SK-N-SH (cell line): ENCODE measurements around the gene FATE1. TPM values are rescaled to one million over a fixed set of nuclear protein-coding genes. Genes with fewer than 3 reads are reported as not detected.

Experiments used
- CTCF ChIA-PET: fragments of 300-600, 350-600 bp; formaldehyde crosslinking; extraction: SDS; loops from one replicate; lab custom pipeline; 2021; lab: Yijun Ruan, JAX
- POLR2A ChIA-PET: fragments of 350-600 bp; sonication (Branson Sonifier 250); formaldehyde crosslinking; extraction: SDS; loops from one replicate; lab custom pipeline; 2020; ENCODE audit warnings: antibody characterized with exemption, inconsistent platforms; lab: Yijun Ruan, JAX
- DNase-seq: peaks from one replicate; pipeline ENCODE4 v3.0.0; 2012
- H2AFZ ChIP-seq: fragments of 200-600 bp; sonication (generic); 2 replicates; pipeline ENCODE4 v1.8.1; 2016; ENCODE audit warnings: antibody characterized with exemption, mild to moderate bottlenecking, low read depth
- H3F3A ChIP-seq: fragments of 200-600 bp; sonication (generic); replicated peaks from 2 replicates; pipeline ENCODE3; 2016; ENCODE audit warnings: antibody characterized with exemption, mild to moderate bottlenecking; ENCODE audit not compliant: insufficient read depth
- H3K27ac ChIP-seq, 2 experiments: fragments of 200-500 bp in 1 of 2; fragments of 200-600 bp in 1 of 2; sonication (Bioruptor generic) in 1 of 2; sonication (generic), shearing (Covaris generic) in 1 of 2; 2 replicates each; pipeline versions ENCODE4 v1.5.1 to v1.6.1; 2014 to 2016; ENCODE audit warnings: low read depth in 2 of 2, inconsistent platforms in 1 of 2, low read length in 1 of 2, mild to moderate bottlenecking in 1 of 2, mixed read lengths in 1 of 2
- H3K27me3 ChIP-seq: fragments of 200-600 bp; sonication (generic), shearing (Covaris generic); 2 replicates; pipeline ENCODE4 v1.6.1; 2016; ENCODE audit warnings: mixed run types; ENCODE audit not compliant: insufficient read depth
- H3K36me3 ChIP-seq, 2 experiments: fragments of 200-500 bp in 1 of 2; fragments of 200-600 bp in 1 of 2; sonication (Bioruptor generic) in 1 of 2; sonication (generic) in 1 of 2; replicated peaks in 1 of 2; 2 replicates each; pipeline versions ENCODE3 to v1.5.1; 2014 to 2016; ENCODE audit warnings: low read length in 1 of 2, mild to moderate bottlenecking in 1 of 2; ENCODE audit not compliant: insufficient read depth in 2 of 2, control insufficient read depth in 1 of 2
- H3K4me1 ChIP-seq, 2 experiments: fragments of 200-500 bp in 1 of 2; fragments of 200-600 bp in 1 of 2; sonication (Bioruptor generic) in 1 of 2; sonication (generic), shearing (Covaris generic) in 1 of 2; 2 replicates each; pipeline versions ENCODE4 v1.5.1 to v1.6.1; 2014 to 2016; ENCODE audit warnings: low read depth in 1 of 2, low read length in 1 of 2, mixed run types in 1 of 2; ENCODE audit not compliant: insufficient read depth in 2 of 2, control insufficient read depth in 1 of 2
- H3K4me2 ChIP-seq: fragments of 200-600 bp; sonication (generic), shearing (Covaris generic); 2 replicates; pipeline ENCODE4 v1.6.1; 2017; ENCODE audit warnings: mixed run types
- H3K4me3 ChIP-seq, 2 experiments: fragments of 200-500 bp in 1 of 2; fragments of 200-600 bp in 1 of 2; sonication (Bioruptor generic) in 1 of 2; sonication (generic), shearing (Covaris generic) in 1 of 2; 2 replicates each; pipeline versions ENCODE4 v1.5.1 to v1.8.1; 2014 to 2016; ENCODE audit warnings: low read depth in 2 of 2, inconsistent platforms in 1 of 2, low read length in 1 of 2, mild to moderate bottlenecking in 1 of 2, mixed read lengths in 1 of 2, moderate library complexity in 1 of 2
- H3K79me2 ChIP-seq: fragments of 200-600 bp; sonication (generic); 2 replicates; pipeline ENCODE4 v1.8.1; 2017; ENCODE audit warnings: mild to moderate bottlenecking; ENCODE audit not compliant: insufficient read depth
- H3K9ac ChIP-seq: fragments of 200-600 bp; sonication (generic); 2 replicates; pipeline ENCODE4 v1.6.1; 2017; ENCODE audit warnings: mixed run types
- H3K9me2 ChIP-seq: fragments of 200-600 bp; sonication (generic); 2 replicates; pipeline ENCODE4 v1.6.1; 2017; ENCODE audit warnings: mixed run types
- H3K9me3 ChIP-seq: fragments of 200-600 bp; sonication (generic); 2 replicates; pipeline ENCODE4 v1.6.1; 2017; ENCODE audit warnings: mixed run types, mild to moderate bottlenecking, moderate library complexity
- H4K20me1 ChIP-seq: fragments of 200-600 bp; sonication (generic); 2 replicates; pipeline ENCODE4 v1.6.1; 2017; ENCODE audit warnings: mild to moderate bottlenecking, mixed run types; ENCODE audit not compliant: insufficient read depth
- CHD2 ChIP-seq: fragments of 150-350 bp; IDR thresholded peaks from 2 replicates; pipeline ENCODE4 v1.6.1; 2018; ENCODE audit warnings: low read length; ENCODE audit not compliant: partially characterized antibody
- EP300 ChIP-seq, 2 experiments: IDR thresholded peaks; 2 replicates each; pipeline versions ENCODE4 v1.4.0 to v1.6.1; 2012; ENCODE audit warnings: borderline replicate concordance in 1 of 2, low read depth in 1 of 2, low read length in 1 of 2
- FOSL2 ChIP-seq: IDR thresholded peaks from 2 replicates; pipeline ENCODE4 v1.4.0; 2012; ENCODE audit warnings: low read depth, mild to moderate bottlenecking, moderate library complexity, borderline replicate concordance
- FOXJ3 ChIP-seq: sonication (generic); formaldehyde crosslinking; IDR thresholded peaks from 2 replicates; pipeline ENCODE4 v1.5.1; 2020; ENCODE audit warnings: mild to moderate bottlenecking, missing genetic modification reagents
- FOXM1 ChIP-seq: IDR thresholded peaks from 2 replicates; pipeline ENCODE4 v1.4.0; 2012; ENCODE audit warnings: low read depth, mild to moderate bottlenecking
- JUND ChIP-seq: IDR thresholded peaks from 2 replicates; pipeline ENCODE4 v1.4.0; 2012
- NRF1 ChIP-seq: IDR thresholded peaks from 2 replicates; pipeline ENCODE4 v1.6.1; 2012; ENCODE audit warnings: low read depth, mild to moderate bottlenecking, low read length
- POLR2AphosphoS5 ChIP-seq: IDR thresholded peaks from 2 replicates; pipeline ENCODE4 v1.6.1; 2012; ENCODE audit warnings: low read depth, low read length
- RAD21 ChIP-seq: IDR thresholded peaks from 2 replicates; pipeline ENCODE4 v1.6.1; 2012; ENCODE audit warnings: mild to moderate bottlenecking, low read length
- TAF1 ChIP-seq: IDR thresholded peaks from 2 replicates; pipeline ENCODE4 v1.6.1; 2012; ENCODE audit warnings: low read depth, mild to moderate bottlenecking, low read length, moderate library complexity, borderline replicate concordance
- TCF12 ChIP-seq: IDR thresholded peaks from 2 replicates; pipeline ENCODE4 v1.4.0; 2012
- TEAD4 ChIP-seq: IDR thresholded peaks from 2 replicates; pipeline ENCODE4 v1.4.0; 2012; ENCODE audit warnings: mild to moderate bottlenecking, borderline replicate concordance; ENCODE audit not compliant: insufficient read depth
- YY1 ChIP-seq: IDR thresholded peaks from 2 replicates; pipeline ENCODE4 v1.4.0; 2012; ENCODE audit warnings: low read depth, mild to moderate bottlenecking
- WGBS: methylation state at CpG from one replicate; pipeline ENCODE4 v1.1.6; 2017; ENCODE audit warnings: low lambda C conversion rate; 5-methylcytosine and 5-hydroxymethylcytosine counted together
- polyA plus RNA-seq, 3 experiments: library from polyadenylated mRNA; depleted of rRNA; stranded (reverse); fragments of >200 nt; gene quantifications; 2 replicates each; pipeline ENCODE4 v1.2.3, GENCODE V29; 2012
- TF ChIP-seq, protein P1 (sequence below): fragments of 200-600 bp; sonication (generic); IDR thresholded peaks from 2 replicates; pipeline ENCODE4 v1.6.1; 2017; ENCODE audit warnings: antibody characterized with exemption, mild to moderate bottlenecking, moderate library complexity
- TF ChIP-seq, protein P2 (sequence below): fragments of 150-350 bp; IDR thresholded peaks from 2 replicates; pipeline ENCODE4 v1.6.1; 2016; ENCODE audit warnings: mild to moderate bottlenecking, low read depth, low read length
- TF ChIP-seq, protein P3 (sequence below): IDR thresholded peaks from 2 replicates; pipeline ENCODE4 v1.4.0; 2012; ENCODE audit warnings: low read depth, borderline replicate concordance
- TF ChIP-seq, protein P4 (sequence below): IDR thresholded peaks from 2 replicates; pipeline ENCODE4 v1.4.0; 2012; ENCODE audit warnings: low read depth
- TF ChIP-seq, protein P5 (sequence below): IDR thresholded peaks from 2 replicates; pipeline ENCODE4; 2012

Gene FATE1
- polyA plus RNA-seq, 1 of the 3 experiments (the other 2 are of a cell fraction): not detected

DNA sequence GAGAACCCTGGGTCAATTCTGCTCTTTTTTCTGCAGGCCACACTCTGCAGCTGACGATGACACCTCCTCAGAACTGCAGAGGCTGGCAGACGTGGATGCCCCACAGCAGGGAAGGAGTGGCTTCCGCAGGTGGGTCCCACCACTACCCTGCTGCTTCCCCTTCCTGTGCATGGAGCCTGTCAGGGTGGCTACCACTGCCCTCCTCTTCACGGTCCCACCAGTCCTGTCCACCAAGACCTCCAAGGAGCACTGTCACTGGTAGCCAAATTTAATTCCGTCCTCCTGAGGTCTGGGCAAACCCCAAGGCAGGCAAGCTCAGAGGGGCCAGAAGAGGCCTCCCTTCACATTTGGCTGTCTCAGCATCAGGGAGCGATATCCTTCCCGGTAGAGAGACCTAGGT, 22.9 kb downstream of the FATE1 start:
- no peak for DNase-seq
- Histone ChIP-seq H2AFZ (no peak overlapping the region), H3K4me2 (no peak overlapping the region), H3K9me2 (no peaks in the 10 kb centered on the region), H4K20me1 (no peaks in the 10 kb centered on the region), H3K36me3 (no peaks in the 10 kb centered on the region), H3K9ac (no peak overlapping the region), H3K4me1 (no peaks in the 10 kb centered on the region), H3K9me3 (no peaks in the 10 kb centered on the region), H3K27ac (no peak overlapping the region), H3K4me3 (no peak overlapping the region), H3K79me2 (no peaks in the 10 kb centered on the region), H3F3A (no peaks in the 10 kb centered on the region), H3K27me3 (peaks cover 30% of the 10 kb centered on the region)
- WGBS: 0% methylated on average over 6 of the region's 7 CpGs
- TF ChIP-seq NRF1 (no peak), EP300 (IDR thresholded peaks at IDR 0.05; ENCODE audit: borderline replicate concordance in 1 of 2, low read depth in 1 of 2, low read length in 1 of 2) (no peak), YY1 (no peak), TEAD4 (no peak), RAD21 (no peak), CHD2 (no peak), FOXM1 (no peak), POLR2AphosphoS5 (no peak), FOSL2 (no peak), TCF12 (no peak), FOXJ3 (CRISPR knock-in tag) (no peak), JUND (no peak), TAF1 (no peak)
- TF ChIP-seq, protein P1, sequence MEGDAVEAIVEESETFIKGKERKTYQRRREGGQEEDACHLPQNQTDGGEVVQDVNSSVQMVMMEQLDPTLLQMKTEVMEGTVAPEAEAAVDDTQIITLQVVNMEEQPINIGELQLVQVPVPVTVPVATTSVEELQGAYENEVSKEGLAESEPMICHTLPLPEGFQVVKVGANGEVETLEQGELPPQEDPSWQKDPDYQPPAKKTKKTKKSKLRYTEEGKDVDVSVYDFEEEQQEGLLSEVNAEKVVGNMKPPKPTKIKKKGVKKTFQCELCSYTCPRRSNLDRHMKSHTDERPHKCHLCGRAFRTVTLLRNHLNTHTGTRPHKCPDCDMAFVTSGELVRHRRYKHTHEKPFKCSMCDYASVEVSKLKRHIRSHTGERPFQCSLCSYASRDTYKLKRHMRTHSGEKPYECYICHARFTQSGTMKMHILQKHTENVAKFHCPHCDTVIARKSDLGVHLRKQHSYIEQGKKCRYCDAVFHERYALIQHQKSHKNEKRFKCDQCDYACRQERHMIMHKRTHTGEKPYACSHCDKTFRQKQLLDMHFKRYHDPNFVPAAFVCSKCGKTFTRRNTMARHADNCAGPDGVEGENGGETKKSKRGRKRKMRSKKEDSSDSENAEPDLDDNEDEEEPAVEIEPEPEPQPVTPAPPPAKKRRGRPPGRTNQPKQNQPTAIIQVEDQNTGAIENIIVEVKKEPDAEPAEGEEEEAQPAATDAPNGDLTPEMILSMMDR: no peak
- TF ChIP-seq, protein P2, sequence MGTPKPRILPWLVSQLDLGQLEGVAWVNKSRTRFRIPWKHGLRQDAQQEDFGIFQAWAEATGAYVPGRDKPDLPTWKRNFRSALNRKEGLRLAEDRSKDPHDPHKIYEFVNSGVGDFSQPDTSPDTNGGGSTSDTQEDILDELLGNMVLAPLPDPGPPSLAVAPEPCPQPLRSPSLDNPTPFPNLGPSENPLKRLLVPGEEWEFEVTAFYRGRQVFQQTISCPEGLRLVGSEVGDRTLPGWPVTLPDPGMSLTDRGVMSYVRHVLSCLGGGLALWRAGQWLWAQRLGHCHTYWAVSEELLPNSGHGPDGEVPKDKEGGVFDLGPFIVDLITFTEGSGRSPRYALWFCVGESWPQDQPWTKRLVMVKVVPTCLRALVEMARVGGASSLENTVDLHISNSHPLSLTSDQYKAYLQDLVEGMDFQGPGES: no peak
- TF ChIP-seq, protein P3, sequence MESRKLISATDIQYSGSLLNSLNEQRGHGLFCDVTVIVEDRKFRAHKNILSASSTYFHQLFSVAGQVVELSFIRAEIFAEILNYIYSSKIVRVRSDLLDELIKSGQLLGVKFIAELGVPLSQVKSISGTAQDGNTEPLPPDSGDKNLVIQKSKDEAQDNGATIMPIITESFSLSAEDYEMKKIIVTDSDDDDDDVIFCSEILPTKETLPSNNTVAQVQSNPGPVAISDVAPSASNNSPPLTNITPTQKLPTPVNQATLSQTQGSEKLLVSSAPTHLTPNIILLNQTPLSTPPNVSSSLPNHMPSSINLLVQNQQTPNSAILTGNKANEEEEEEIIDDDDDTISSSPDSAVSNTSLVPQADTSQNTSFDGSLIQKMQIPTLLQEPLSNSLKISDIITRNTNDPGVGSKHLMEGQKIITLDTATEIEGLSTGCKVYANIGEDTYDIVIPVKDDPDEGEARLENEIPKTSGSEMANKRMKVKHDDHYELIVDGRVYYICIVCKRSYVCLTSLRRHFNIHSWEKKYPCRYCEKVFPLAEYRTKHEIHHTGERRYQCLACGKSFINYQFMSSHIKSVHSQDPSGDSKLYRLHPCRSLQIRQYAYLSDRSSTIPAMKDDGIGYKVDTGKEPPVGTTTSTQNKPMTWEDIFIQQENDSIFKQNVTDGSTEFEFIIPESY: no peak
- TF ChIP-seq, protein P4, sequence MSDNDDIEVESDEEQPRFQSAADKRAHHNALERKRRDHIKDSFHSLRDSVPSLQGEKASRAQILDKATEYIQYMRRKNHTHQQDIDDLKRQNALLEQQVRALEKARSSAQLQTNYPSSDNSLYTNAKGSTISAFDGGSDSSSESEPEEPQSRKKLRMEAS: no peak
- TF ChIP-seq, protein P5, sequence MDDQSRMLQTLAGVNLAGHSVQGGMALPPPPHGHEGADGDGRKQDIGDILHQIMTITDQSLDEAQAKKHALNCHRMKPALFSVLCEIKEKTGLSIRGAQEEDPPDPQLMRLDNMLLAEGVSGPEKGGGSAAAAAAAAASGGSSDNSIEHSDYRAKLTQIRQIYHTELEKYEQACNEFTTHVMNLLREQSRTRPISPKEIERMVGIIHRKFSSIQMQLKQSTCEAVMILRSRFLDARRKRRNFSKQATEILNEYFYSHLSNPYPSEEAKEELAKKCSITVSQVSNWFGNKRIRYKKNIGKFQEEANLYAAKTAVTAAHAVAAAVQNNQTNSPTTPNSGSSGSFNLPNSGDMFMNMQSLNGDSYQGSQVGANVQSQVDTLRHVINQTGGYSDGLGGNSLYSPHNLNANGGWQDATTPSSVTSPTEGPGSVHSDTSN: no peak
- ChIA-PET POLR2A (no interaction called here), CTCF (interaction anchor here (0.7 to 1.3 kb wide), 2 partner anchors 12 to 15 kb away, joined by 4 read pairs; no protein-coding TSS in a partner anchor)
